ENCODE results near the gene IPO4.
A peak's percentile ranks its signal among the peaks of the same experiment; 100 is the strongest.

The IPO4 gene

DNA sequence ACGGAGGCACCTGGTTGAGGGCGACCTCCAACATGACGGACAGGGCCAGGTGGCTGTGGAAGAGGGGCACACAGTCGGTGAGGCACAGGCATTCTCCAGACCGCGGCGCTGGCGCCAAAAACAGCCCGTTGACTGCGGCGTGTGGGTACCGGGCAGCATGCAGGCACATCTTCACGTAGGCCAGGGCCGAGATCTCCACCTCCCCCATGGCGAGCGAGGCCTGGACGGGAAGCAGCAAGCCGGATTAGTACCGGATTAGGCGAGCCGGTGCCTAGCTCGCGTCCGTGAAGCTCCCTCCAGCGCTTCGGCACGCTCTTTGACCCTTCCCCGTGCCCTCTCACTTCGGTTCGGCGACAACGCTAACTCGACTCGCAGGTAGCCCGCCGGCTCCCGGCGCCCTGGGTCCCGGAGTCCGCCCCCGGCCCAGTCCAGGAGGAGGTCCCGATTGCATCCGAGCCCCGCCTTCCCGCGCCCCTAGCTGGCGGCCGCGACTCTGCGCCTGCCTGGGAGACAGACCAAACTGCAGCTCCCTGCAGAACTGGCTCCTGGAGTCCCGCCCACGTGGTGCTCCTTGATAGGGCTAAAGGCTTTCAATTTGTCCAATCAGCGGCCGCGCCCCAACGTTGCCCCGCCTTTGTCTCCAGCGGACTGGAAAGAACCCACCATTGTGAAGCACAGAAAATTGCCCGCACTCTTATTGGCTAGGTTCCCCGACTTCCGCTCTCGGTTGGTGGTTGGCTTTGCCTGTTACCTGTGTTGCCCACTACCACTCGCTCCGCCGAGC lies 47.3 kb downstream of the IPO4 start, which contains the start of gene EMC9:
Gene EMC9 (minus strand): TSS at position 495 of the 784 bp plus-strand sequence. CDS start 287 bp downstream, at position 208.
- H3K4me3 ChIP-seq (ENCODE audit: control insufficient read depth, low read depth, low read length): peak within 1 kb of the TSS; percentile 86
- DNase-seq (ENCODE audit: low read depth): peak; percentile 98
- TF ChIP-seq, protein P1, sequence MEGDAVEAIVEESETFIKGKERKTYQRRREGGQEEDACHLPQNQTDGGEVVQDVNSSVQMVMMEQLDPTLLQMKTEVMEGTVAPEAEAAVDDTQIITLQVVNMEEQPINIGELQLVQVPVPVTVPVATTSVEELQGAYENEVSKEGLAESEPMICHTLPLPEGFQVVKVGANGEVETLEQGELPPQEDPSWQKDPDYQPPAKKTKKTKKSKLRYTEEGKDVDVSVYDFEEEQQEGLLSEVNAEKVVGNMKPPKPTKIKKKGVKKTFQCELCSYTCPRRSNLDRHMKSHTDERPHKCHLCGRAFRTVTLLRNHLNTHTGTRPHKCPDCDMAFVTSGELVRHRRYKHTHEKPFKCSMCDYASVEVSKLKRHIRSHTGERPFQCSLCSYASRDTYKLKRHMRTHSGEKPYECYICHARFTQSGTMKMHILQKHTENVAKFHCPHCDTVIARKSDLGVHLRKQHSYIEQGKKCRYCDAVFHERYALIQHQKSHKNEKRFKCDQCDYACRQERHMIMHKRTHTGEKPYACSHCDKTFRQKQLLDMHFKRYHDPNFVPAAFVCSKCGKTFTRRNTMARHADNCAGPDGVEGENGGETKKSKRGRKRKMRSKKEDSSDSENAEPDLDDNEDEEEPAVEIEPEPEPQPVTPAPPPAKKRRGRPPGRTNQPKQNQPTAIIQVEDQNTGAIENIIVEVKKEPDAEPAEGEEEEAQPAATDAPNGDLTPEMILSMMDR (conservative IDR thresholded peaks at IDR 0.05; ENCODE audit: control insufficient read depth, insufficient read depth, low read depth, low read length): peak; percentile 32

DNA sequence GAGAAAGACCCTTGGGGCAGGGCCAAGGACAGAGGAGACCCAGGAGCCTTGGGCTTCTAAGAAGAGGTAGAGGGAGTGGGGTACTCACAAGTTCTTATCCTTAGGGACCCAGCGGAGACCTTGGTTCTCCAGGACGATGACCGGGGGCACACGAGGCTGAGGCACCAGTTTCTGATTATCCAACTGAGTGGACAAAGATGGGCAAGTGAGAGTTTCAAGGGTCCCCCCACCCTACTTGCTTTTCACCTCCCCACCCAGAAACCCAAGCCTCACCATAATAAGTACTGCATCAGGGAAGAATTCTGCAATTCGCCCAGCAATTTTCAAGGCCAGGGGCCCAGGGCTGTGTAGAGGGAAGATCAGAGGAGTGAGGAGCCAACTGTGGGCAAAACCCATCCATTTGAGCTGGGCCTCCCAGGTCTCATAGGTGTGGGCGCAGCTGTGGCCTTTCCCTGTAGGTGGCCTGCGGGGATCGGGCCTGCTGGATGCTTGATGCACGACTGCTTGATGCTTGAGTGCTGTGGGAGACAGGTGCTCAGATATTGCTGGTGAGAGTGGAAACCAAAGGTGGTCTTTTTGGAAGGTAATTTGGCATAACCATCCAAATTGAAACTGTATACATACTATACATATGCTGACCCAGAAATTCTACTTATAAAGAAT lies 49.2 kb downstream of the IPO4 start:
- no peak for DNase-seq (ENCODE audit: low read depth)

DNA sequence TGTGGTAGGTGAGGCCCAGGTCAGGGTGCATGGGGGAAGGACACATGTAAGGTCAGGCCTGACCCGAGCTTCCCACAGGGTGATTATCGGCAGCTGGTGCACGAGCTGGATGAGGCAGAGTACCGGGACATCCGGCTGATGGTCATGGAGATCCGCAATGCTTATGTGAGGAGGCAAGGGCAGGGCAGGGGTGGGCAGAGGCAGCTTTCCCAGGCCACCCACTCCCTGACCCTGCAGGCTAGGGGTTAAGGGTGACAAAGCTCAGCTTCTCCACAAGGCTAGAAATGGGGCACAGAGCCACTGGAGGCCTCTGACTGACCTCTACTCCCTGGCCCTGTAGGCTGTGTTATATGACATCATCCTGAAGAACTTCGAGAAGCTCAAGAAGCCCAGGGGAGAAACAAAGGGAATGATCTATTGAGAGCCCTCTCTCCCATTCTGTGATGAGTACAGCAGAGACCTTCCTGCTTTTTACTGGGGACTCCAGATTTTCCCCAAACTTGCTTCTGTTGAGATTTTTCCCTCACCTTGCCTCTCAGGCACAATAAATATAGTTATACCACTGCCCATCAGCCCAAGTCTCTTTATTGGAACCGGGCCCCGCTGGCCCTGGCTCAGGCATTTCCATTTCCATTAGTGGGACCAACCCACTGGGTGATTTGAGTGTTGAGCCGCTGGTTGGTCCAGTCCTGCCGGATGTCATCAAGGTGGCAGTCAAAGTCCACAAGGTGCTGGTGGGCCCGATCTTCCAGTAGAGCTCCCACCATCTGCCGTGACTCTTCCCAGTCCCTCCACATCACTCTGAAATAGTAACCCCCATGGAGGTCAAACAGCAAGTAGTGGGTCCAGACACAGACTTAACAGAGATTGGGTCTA lies 50.0 kb downstream of the IPO4 start:
- DNase-seq (ENCODE audit: low read depth): no peak
- no peak overlapping the region for H3K4me3 ChIP-seq (ENCODE audit: control insufficient read depth, low read depth, low read length)
- TF ChIP-seq, protein P1 (conservative IDR thresholded peaks at IDR 0.05; ENCODE audit: control insufficient read depth, insufficient read depth, low read depth, low read length): no peak

More for the DNA sequence above, 49.2 kb downstream of the IPO4 start:
- H3K4me3 ChIP-seq (ENCODE audit: control insufficient read depth, low read depth, low read length): no peak overlapping the region
- TF ChIP-seq, protein P1 (conservative IDR thresholded peaks at IDR 0.05; ENCODE audit: control insufficient read depth, insufficient read depth, low read depth, low read length): no peak

DNA sequence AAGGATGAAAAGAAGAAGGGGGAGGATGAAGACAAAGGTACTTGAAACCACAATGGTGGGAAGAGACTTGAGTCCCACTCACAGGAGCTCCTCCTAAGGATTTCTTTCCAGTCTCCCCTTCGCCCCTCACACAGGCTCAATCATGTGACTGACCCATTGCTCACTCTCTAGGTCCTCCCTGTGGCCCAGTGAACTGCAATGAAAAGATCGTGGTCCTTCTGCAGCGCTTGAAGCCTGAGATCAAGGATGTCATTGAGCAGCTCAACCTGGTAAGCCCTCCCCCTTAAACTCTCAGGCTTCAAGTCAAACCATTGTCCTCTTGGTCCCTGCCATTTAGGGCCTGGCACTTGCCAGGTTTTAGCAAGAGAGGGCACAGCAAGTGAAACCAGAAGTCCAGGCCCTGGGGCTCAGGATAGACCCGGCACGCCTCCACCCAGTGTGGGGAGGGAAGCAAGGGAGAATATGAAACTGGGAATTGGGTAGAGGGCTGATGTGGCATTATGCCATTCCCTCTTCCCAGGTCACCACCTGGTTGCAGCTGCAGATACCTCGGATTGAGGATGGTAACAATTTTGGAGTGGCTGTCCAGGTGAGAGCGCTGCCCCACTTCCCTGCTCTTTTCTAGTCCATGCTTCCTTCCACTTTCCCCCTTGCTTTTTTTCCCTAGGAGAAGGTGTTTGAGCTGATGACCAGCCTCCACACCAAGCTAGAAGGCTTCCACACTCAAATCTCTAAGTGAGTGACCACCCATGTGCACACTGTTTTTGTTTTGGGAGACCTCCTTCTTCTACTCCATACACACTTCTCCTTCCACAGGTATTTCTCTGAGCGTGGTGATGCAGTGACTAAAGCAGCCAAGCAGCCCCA lies 50.9 kb downstream of the IPO4 start:
- TF ChIP-seq, protein P1 (conservative IDR thresholded peaks at IDR 0.05; ENCODE audit: control insufficient read depth, insufficient read depth, low read depth, low read length): no peak

DNA sequence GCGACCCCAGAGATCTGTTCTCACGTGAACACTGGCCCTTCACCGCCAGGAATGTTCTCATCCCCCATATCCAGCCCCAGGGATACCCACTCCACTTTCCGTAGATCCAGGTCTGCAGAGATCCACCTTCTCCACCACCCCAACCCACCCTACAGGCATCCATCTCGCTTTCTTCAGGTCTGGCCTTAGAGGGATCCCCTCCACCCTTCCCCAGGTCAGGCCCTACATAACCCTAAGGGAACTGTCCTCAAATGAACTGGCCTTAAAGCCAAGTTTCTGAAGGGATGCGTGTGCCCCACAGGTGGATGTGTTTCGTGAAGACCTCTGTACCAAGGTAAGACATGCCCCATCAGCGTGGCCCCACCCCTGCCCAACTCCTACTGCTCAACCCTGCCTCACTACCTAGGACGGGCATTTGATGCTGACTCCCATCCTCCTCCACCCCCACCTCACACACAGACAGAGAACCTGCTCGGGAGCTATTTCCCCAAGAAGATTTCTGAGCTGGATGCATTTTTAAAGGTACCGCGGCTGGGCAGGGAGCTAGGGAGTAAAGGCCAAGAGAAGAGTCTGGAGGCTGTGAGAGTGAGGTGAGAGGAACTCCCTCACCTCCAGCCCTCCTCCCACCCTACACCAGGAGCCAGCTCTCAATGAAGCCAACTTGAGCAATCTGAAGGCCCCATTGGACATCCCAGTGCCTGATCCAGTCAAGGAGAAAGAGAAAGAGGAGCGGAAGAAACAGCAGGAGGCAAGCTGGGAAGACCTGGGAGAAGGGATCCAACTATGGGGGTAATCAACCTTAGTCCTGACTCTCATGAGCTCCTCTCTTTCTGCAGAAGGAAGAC lies 51.7 kb downstream of the IPO4 start:
- TF ChIP-seq, protein P1 (conservative IDR thresholded peaks at IDR 0.05; ENCODE audit: control insufficient read depth, insufficient read depth, low read depth, low read length): no peak
- DNase-seq (ENCODE audit: low read depth): no peak
- H3K4me3 ChIP-seq (ENCODE audit: control insufficient read depth, low read depth, low read length): peak overlapping the region; percentile 70

More for the DNA sequence above, 50.9 kb downstream of the IPO4 start:
- H3K4me3 ChIP-seq (ENCODE audit: control insufficient read depth, low read depth, low read length): no peak overlapping the region
- no peak for DNase-seq (ENCODE audit: low read depth)
